ENCODE data around the gene NXPH2. TPM values are rescaled to one million over a fixed set of nuclear protein-coding genes. Genes with fewer than 3 reads are reported as not detected.
"Not testable (repeated sequence)": the region's sequence is repeated elsewhere in the genome, so short reads cannot be mapped to it uniquely, and the experiment has no call there.

NXPH2 gene
- total and polyA plus RNA-seq, 10 donors: not detected

DNA sequence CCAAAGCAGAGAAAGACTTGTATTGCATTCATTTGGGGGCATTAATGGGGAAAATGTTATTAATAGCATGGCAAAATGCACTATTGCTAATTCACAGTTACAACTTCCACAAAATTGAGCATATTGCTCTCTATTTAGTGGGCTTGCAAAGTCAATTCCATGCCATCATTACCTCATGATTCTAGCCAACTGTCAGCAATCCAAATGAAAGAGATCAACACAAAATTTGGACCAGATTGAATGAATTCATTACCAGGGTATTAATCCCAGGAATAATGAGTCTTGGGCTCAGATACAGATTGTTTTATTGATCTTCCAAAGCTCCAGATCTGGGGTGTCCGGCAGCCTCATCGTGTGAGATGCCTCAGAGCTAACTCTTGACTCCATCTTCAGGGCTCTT, 38.3 kb downstream of the NXPH2 start:
- DNase-seq: no peak
- intact Hi-C loops (cut with DNase I; ENCODE audit: low total_unique reads): no loop called here
- H3K4me1 ChIP-seq: no peaks in the 10 kb centered on the region
- WGBS, 5 donors: 91 to 100% (median 95%) methylated on average over 2 of the region's 2 CpGs
- no peaks in the 10 kb centered on the region for H3K36me3 ChIP-seq
- H3K27me3 ChIP-seq (replicated peaks in 1 of 7): no peaks in the 10 kb centered on the region
- TF ChIP-seq POLR2A (IDR thresholded peaks at IDR 0.05) (no peak), POLR2AphosphoS5 (IDR thresholded peaks at IDR 0.05) (no peak), CTCF (IDR thresholded peaks at IDR 0.05 in 8 of 11, conservative IDR thresholded peaks at IDR 0.05 in 3 of 11) (no peak)
- H3K9me3 ChIP-seq: peaks cover 0 to 9% (median 9%) of the 10 kb centered on the region in 8 donors
- H3K27ac ChIP-seq: no peak overlapping the region
- no peak overlapping the region for H3K4me3 ChIP-seq

GRCh38 chr2:138737009-138737554, 43.1 kb downstream of the NXPH2 start:
- H3K4me3 ChIP-seq; H3K27ac ChIP-seq; intact Hi-C loops (cut with DNase I; ENCODE audit: low total_unique reads); H3K36me3 ChIP-seq; H3K27me3 ChIP-seq (replicated peaks in 1 of 7); H3K4me1 ChIP-seq; DNase-seq: not testable (repeated sequence)
- WGBS, 5 donors: 78 to 89% (median 85%) methylated on average over 3 of the region's 3 CpGs
- H3K9me3 ChIP-seq: peaks cover 0 to 32% (median 24%) of the 10 kb centered on the region in 8 donors

DNA sequence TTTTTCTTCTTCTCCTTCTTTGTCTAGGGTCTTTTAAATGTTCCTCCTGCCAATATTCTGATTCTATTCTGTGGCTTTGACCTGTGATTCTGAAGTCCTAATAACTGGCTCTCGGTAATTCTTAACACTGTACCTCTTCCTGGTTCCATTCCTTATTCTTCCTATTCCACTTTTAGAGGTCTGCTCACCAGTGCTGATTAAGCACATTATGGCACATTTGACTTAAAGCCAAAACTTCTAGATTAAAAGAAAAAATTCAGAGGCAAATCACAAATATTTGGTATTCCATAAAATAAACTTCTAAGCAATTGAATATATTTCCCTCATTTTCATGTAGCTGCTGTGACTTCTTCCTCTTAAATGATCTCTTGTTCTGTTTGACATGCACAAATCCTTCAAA, 47.5 kb downstream of the NXPH2 start:
- Histone ChIP-seq H3K27ac (no peak overlapping the region), H3K27me3 (replicated peaks in 1 of 7) (peaks cover 0 to 7% (median 0%) of the 10 kb centered on the region in 7 donors), H3K4me3 (no peak overlapping the region), H3K4me1 (no peaks in the 10 kb centered on the region), H3K36me3 (no peaks in the 10 kb centered on the region), H3K9me3 (peaks cover 0 to 40% (median 24%) of the 10 kb centered on the region in 8 donors)
- intact Hi-C loops (cut with DNase I; ENCODE audit: low total_unique reads): no loop called here
- no peak for DNase-seq
- WGBS, 5 donors: 46 to 80% (median 73%) methylated on average over 1 of the region's 1 CpG
- TF ChIP-seq CTCF (IDR thresholded peaks at IDR 0.05 in 8 of 11, conservative IDR thresholded peaks at IDR 0.05 in 3 of 11) (no peak), POLR2AphosphoS5 (IDR thresholded peaks at IDR 0.05) (no peak), POLR2A (IDR thresholded peaks at IDR 0.05) (no peak)

GRCh38 chr2:138730497-138731030, 49.6 kb downstream of the NXPH2 start:
- Histone ChIP-seq H3K4me3 (no peak overlapping the region), H3K9me3 (peaks cover 0 to 20% (median 3%) of the 10 kb centered on the region in 8 donors), H3K36me3 (no peaks in the 10 kb centered on the region), H3K27ac (no peak overlapping the region), H3K4me1 (no peaks in the 10 kb centered on the region), H3K27me3 (replicated peaks in 1 of 7) (peaks cover 0 to 7% (median 0%) of the 10 kb centered on the region in 7 donors)
- WGBS, 5 donors: 67 to 85% (median 75%) methylated on average over 3 of the region's 3 CpGs
- intact Hi-C loops (cut with DNase I; ENCODE audit: low total_unique reads): no loop called here
- DNase-seq: no peak
- TF ChIP-seq POLR2A (IDR thresholded peaks at IDR 0.05) (no peak), CTCF (IDR thresholded peaks at IDR 0.05 in 8 of 11, conservative IDR thresholded peaks at IDR 0.05 in 3 of 11) (no peak), POLR2AphosphoS5 (IDR thresholded peaks at IDR 0.05) (no peak)

Data from spleen (tissue), 11 donors.